B cell (primary cell): ENCODE data around the gene FAM72B.
"Not testable (repeated sequence)": the region's sequence is repeated elsewhere in the genome, so short reads cannot be mapped to it uniquely, and the experiment has no call there.

Experiments used
- EZH2 ChIP-seq: IDR thresholded peaks from 2 replicates; pipeline ENCODE4 v1.6.1; 2012; ENCODE audit warnings: borderline replicate concordance, low read depth, mild to moderate bottlenecking, moderate library complexity, low read length; ENCODE audit not compliant: insufficient read depth, poor library complexity, severe bottlenecking
- TF ChIP-seq, protein P1 (sequence below): fragments of 200-600 bp; IDR thresholded peaks from one replicate; pipeline ENCODE4 v1.8.0; 2022; ENCODE audit warnings: antibody characterized with exemption, mild to moderate bottlenecking

DNA sequence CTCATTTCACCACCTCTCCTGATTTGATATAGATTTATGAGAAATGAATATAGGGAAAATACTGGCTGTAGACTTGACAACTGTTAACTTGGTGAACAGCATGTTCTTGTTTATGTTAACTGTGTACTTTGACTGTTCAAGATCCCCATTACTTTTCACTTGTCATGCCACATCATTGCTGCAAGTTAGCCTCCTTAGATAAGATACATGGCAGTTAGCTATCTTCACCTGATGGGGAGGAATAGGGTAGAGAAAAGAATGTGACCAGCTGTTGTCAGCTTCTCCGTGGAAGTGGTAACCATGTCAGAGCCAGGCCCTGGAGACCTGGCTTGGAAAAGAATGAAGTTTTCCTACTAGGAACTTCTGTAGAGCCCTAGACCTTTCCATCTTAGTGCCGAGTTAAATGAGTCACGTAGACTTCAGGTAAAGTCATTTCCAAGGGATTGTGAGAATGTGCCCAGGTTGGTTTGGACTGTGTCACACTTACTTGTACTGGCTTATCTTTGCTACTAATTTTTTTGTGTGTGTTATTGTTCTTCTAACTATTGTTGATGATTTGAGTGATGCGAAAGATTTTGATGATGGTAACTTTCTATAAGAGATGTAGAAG is 42.3 kb upstream of the FAM72B start:
- not testable (repeated sequence) for TF ChIP-seq EZH2
- TF ChIP-seq, protein P1, sequence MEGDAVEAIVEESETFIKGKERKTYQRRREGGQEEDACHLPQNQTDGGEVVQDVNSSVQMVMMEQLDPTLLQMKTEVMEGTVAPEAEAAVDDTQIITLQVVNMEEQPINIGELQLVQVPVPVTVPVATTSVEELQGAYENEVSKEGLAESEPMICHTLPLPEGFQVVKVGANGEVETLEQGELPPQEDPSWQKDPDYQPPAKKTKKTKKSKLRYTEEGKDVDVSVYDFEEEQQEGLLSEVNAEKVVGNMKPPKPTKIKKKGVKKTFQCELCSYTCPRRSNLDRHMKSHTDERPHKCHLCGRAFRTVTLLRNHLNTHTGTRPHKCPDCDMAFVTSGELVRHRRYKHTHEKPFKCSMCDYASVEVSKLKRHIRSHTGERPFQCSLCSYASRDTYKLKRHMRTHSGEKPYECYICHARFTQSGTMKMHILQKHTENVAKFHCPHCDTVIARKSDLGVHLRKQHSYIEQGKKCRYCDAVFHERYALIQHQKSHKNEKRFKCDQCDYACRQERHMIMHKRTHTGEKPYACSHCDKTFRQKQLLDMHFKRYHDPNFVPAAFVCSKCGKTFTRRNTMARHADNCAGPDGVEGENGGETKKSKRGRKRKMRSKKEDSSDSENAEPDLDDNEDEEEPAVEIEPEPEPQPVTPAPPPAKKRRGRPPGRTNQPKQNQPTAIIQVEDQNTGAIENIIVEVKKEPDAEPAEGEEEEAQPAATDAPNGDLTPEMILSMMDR, result not testable (repeated sequence)
